Measurements from ENCODE around the gene TLE1.

Gene TLE1

DNA sequence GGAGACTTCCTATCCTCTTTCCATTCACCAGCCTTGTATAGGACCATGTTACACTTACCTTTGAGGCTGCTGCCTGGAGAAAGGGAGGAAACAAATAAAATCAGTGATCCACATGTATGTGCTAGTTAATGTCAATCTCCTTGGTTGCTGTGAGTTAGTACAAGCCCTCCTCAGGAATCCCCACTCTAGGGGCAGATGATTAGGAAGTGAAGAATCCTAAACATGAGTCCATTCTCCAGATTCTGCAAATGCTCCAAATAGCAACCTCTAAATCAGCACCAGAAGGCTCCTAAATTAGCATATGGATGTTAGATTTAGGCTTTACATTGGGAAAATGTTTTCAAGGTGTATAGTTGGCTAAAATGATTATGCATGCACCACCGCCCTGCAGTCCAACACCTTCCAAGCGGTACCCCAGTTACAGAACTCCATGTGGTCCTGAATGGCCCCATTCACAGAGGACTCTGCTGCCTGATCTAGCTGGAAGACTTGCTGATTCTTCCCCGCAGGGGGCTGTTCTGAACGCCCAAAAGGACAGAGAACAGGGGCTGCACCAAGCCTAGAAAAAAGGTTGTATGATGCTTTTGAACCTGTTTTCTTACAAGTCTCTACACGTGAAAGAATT is 123.2 kb downstream of the TLE1 start:
- no peak for DNase-seq

DNA sequence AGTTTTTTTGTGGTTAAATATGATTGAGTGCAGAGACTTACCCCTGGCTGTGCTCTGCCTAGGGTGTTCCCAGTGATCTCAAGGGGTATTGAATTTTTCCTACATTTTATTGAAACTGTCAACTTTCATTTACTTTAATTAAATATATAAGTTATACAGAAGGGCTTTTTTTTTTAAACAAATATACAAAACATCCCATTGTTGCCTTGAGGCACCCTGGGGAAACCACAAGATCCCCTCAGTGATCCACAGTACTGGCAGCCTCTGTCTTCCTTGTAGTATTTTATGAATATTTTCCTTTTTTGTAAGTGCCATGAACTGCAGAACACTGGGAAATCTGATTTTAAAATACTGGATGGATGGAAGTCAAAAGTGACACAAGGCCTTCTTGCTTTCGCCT is 123.7 kb downstream of the TLE1 start:
- no peak for DNase-seq

GRCh38 chr9:81565144-81565543 is 124.2 kb downstream of the TLE1 start:
- no peak for DNase-seq

DNA sequence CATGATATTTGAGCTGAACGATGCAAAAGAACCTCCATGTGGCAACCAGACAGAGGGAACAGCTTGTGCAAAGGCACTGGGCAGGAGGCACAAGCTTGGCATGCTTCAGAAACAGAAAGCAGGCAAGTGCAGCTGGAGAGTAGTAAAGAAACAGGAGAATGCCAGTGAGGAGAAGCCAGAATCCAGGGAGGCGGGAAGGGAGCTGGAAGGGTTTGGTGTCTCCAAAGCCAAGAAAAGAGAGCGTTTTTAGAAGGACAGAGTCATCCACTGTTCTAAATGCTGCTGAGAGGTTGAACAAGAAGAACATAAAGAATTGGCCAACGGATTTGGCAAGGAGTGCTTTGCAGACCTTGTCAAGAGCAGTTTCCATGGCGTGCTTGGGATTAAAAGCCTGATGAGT is 124.7 kb downstream of the TLE1 start:
- no peak for DNase-seq

DNA sequence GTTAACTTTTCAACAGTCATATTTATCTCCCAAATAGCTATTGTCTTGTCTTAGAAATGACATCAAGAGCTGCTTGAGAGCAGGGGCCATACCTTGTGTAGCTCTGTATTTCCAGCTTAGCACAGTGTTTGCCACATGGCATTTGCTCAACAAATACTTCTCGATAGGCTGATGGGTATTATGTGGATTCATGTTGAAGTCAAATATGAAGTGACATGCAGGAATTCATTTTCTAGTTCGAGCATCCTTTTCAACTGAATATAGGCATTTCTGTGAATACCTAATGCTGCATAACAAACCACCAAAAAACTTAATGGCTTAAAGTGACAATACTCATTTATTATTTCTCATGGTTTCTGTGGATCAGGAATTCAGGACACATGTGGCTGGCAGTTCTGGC is 125.6 kb downstream of the TLE1 start:
- no peak for DNase-seq

- no peak for DNase-seq
Measured at GRCh38 chr9:81563020-81563407, 126.3 kb downstream of the TLE1 start.

- DNase-seq: no peak
Measured at GRCh38 chr9:81562231-81563019, 126.9 kb downstream of the TLE1 start.

DNA sequence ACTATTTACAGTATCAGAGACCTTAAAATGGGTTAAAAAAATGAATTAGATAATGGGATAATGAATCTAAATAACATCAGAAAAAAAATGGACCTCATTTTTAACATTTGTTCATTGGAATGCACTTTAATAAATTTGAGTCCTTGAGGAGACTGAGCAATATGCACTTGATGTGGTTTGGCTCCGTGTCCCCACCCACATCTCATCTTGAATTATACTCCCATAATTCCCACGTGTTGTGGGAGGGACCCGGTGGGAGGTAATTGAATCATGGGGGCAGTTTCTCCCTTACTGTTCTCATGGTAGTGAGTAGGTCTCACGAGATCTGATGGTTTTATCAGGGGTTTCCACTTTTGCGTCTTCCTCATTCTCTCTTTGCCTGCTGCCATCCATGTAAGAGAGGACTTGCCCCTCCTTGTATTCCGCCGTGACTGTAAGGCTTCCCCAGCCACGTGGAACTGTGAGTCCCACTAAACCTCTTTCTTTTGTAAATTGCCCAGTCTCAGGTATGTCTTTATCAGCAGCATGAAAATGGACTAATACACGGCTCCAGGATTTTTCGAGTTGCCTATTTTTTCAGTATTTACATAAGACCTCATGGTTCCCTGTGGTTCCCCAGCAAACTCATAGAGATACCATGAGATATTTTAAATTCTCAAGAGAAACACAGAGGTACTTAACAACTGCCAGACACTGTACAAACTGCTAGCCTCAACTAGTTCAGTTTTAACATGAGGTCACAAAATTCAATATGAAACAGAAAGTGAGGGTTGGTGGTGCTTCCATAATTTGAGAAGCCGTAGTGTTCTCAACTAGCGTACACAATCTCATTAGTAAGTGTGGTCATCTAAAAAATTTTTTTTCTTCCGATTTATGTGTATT is 128.3 kb downstream of the TLE1 start:
- DNase-seq: peak; percentile 58

DNA sequence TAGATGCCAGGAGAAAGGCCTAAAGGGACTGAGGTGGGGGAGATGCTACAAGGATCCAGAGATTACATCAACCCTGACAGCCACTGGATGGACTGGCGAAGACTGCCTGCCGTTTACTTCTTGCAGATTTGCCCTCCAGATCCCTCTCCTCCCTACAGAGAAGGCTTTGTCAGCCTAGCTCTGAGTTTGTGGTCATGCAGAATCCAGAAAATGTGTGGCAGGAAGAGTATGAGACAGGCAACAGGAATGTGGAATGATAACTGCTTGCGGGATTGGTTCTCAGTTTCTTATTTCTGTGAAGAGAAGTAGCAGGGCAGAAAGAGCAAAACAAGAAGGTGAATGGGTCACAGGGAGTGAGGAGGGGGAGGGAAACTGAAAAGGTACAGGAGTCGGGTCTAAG is 129.6 kb downstream of the TLE1 start:
- no peak for DNase-seq

- no peak for DNase-seq
Measured at GRCh38 chr9:81559197-81559596, 130.2 kb downstream of the TLE1 start.

- DNase-seq: no peak
Measured at GRCh38 chr9:81558091-81558830, 131.1 kb downstream of the TLE1 start.

GRCh38 chr9:81557452-81558090 is 131.8 kb downstream of the TLE1 start:
- DNase-seq: no peak

DNA sequence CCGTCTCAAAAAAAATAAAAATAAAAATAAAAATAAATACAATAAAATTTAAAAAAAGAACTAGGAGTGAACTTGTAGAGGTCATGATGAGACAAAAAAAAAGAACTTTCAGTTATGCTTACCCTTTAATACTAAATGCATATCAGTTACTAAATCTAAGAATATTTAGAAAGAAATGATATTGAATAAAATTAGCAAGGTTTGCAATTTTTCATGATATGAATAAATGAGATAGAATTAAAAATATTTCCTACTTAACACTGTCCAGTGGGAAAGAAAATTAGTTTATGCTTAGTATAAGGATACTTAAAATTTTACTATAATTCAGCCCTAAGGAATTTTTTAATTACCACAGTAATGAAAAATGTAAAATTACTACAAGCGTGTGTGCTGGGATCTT is 132.4 kb downstream of the TLE1 start:
- DNase-seq: no peak

- DNase-seq: no peak
Measured at GRCh38 chr9:81552581-81552991, 136.8 kb downstream of the TLE1 start.

- no peak for DNase-seq
Measured at GRCh38 chr9:81550207-81550583, 139.2 kb downstream of the TLE1 start.

- DNase-seq: no peak
Measured at GRCh38 chr9:81549500-81550206, 139.7 kb downstream of the TLE1 start.

DNA sequence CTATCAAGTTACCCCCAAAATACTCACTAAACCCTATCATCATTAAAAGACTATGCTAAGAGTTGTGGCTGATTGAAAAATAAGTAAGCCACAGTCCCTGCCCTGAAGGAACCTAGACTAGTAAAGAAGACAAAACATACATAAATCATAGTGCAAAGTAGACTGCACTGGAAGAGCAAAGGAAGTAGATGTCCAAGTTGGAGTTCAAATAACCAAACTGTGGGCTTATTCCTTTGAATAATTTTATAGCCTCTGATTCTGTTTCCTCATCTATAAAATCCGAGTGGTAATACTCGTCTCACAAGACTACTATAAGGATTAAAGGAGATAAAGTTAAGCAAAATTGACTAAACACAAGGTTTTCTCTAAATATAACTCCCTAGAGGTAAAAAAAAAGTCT is 140.4 kb downstream of the TLE1 start:
- DNase-seq: no peak

GRCh38 chr9:81546489-81546888 is 142.9 kb downstream of the TLE1 start:
- no peak for DNase-seq

DNA sequence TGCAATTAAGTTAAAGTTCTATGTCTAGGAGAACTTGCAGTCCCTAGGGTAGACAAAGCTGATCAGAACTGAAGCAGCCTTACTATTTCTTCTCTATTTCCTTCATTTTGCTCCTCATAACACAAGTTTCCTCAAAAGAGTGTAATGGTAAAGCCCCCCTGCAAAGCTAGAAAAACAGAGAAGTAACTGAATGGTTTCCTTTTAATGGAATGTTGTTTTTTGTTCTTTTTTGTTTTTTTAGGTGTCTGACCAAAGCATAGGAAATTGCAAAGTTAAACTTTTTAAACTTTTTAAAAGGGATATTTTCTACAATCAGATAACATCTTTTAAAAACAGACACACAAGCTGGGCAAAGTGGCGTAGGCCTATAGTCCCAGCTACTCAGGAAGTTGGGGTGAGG is 145.7 kb downstream of the TLE1 start:
- no peak for DNase-seq

DNA sequence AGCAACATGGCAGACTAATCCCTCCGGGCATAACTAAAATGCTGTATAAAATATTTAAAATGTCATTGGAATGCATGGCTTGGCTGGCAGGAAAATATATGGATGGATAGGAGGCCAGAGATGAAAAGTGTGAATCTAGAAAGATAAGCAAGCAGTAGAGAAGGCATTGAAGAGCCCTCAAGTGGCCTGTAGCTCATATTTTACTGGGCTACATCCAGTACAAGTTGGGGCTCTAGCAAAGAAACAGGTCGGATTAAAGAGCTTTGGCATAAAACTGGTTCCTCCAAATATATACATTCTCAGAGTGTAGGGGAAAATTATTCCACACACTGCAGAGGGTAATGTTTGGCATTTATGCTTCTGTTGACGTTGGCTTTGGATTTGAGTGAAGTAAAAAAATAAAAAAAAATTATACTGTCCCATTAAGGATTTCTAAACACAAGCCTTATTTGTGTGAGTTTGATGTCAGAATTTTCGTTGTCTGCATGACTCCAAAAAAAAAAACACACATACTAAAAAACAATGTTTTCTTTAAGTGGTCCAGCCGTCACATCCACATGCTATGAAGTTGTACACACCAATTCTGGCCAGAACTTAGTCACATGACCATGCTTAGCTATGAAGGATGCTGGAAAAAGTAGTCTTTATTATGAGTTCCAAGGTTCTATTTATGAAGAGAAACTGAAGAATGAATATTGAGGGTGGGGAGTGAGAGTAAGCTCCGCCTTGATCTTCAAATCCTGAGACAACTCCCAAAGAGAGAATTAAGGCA is 147.0 kb downstream of the TLE1 start:
- no peak for DNase-seq

- no peak for DNase-seq
Measured at GRCh38 chr9:81540142-81540710, 149.1 kb downstream of the TLE1 start.

Data from OCI-M1 (cell line).